Subcutaneous abdominal adipose tissue (tissue), 5 donors: ENCODE measurements around the gene FBN1.

Source experiments
- H3K27ac ChIP-seq: one replicate; pipeline ENCODE4 v1.7.0; 2013; ENCODE audit warnings: low read depth, mild to moderate bottlenecking, inconsistent platforms, low read length, moderate library complexity
- H3K27me3 ChIP-seq, 5 donors: one replicate each; pipeline ENCODE4 v1.7.0; 2013; ENCODE audit warnings: low read length in 5 of 5, inconsistent platforms in 1 of 5; ENCODE audit not compliant: control insufficient read depth in 5 of 5, insufficient read depth in 4 of 5
- H3K36me3 ChIP-seq, 5 donors: one replicate each; pipeline ENCODE4 v1.7.0; 2013; ENCODE audit warnings: low read length in 5 of 5; ENCODE audit not compliant: control insufficient read depth in 5 of 5, insufficient read depth in 5 of 5
- H3K4me1 ChIP-seq, 5 donors: one replicate each; pipeline ENCODE4 v1.7.0; 2013; ENCODE audit warnings: low read length in 5 of 5, mild to moderate bottlenecking in 3 of 5, moderate library complexity in 1 of 5; ENCODE audit not compliant: control insufficient read depth in 5 of 5, insufficient read depth in 5 of 5
- H3K4me3 ChIP-seq, 5 donors: one replicate each; pipeline ENCODE4 v1.7.0; 2013; ENCODE audit warnings: low read length in 5 of 5, low read depth in 1 of 5
- H3K9ac ChIP-seq, 5 donors: one replicate each; pipeline ENCODE4 v1.7.0; 2013; ENCODE audit warnings: low read length in 5 of 5, mild to moderate bottlenecking in 4 of 5, moderate library complexity in 3 of 5
- H3K9me3 ChIP-seq, 5 donors: one replicate each; pipeline ENCODE4 v1.7.0; 2013; ENCODE audit warnings: low read length in 5 of 5; ENCODE audit not compliant: control insufficient read depth in 5 of 5
- donor health status: healthy.
- donor health status: healthy.
- donor health status: healthy.
- donor health status: healthy.
- donor health status: healthy.

Gene FBN1

DNA sequence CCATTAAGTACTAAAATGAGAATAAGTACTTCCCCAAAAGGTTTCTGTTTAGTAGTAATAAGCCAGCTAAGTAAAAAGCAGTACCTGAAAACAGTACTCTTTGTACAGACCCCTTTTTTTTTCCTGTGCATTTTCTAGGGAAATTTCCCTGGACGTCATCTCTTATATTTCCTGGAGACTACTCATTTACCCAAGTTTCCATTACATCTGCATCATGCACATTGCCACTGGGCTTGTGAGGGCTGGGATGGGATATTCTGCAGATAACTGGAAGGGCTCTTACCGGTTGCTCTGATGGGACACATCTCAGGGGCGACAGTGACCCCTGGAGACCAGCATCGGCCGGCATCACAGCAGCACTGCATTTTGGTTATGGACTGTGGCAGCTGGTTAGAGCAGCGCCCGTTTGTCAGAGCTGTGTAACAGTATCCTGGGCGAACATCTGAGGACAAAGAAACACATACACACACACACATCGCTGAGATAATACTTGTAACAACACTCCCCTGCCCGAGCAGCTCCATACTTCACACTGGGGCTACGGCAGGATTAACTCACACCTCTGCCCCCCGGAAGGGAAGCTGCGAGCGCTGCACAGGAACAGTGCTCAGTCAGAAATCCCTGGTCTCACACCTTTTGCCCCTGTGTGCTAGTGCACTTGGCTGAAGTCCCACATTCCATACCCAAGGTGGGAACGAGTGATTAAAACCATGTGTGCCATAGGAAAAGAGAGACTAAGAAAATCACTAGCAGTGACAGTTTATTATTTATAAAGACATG, 124.9 kb downstream of the FBN1 start:
- peaks cover 0 to 11% (median 8%) of the 10 kb centered on the region in 5 donors for H3K4me1 ChIP-seq
- no peak overlapping the region for H3K27ac ChIP-seq
- H3K9ac ChIP-seq: no peak overlapping the region
- H3K4me3 ChIP-seq: no peak overlapping the region
- no peaks in the 10 kb centered on the region for H3K9me3 ChIP-seq
- H3K27me3 ChIP-seq: no peaks in the 10 kb centered on the region
- peaks cover 21 to 60% (median 36%) of the 10 kb centered on the region in 5 donors for H3K36me3 ChIP-seq

DNA sequence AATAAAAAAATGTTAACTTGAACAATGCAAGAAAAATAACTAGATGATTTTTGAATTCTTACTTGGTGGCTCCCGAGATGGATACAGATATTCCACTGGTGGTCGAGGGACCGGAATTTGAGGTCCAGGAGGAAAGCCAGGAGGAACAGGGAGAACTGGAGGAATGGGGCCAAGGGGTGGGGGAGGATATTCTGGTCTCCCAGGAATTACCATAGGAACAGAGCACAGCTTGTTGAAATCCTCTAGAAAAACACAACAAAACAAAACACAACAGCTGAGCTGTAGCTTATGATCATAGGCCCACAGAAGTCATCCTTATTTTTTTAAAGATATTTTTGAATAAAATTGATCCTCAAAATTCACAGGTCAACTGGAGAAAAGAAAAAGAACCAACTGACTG, 129.4 kb downstream of the FBN1 start:
- no peaks in the 10 kb centered on the region for H3K9me3 ChIP-seq
- H3K27ac ChIP-seq: peak overlapping the region; percentile 67
- H3K36me3 ChIP-seq: peaks cover 20 to 73% (median 32%) of the 10 kb centered on the region in 5 donors
- H3K4me1 ChIP-seq: peaks cover 0 to 25% (median 16%) of the 10 kb centered on the region in 5 donors
- H3K9ac ChIP-seq: no peak overlapping the region
- H3K27me3 ChIP-seq: no peaks in the 10 kb centered on the region
- no peak overlapping the region for H3K4me3 ChIP-seq

DNA sequence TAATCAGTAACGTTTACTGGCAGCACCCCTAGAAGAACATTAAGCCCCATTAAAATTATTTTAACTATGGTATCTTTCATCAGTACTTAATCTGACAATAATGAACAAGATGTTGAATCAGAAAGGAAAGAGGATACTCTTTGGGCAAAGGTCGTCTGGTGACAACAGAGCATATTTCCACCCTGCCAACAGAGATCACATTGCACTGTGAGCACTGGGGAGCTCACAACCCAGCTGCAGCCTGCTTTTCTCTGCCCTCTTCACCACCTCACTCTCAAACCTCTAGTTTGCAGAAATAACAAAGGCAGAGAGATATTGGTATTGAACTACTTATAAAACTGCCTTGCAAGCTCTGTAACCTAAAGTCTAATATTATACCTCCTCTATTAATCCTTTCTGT, 130.0 kb downstream of the FBN1 start:
- no peaks in the 10 kb centered on the region for H3K27me3 ChIP-seq
- H3K4me3 ChIP-seq: peak overlapping the region in 1 of 5 donors; percentile 26
- H3K4me1 ChIP-seq: peaks cover 0 to 27% (median 16%) of the 10 kb centered on the region in 5 donors
- no peak overlapping the region for H3K9ac ChIP-seq
- H3K27ac ChIP-seq: peak overlapping the region; percentile 67
- peaks cover 20 to 73% (median 31%) of the 10 kb centered on the region in 5 donors for H3K36me3 ChIP-seq
- no peaks in the 10 kb centered on the region for H3K9me3 ChIP-seq

DNA sequence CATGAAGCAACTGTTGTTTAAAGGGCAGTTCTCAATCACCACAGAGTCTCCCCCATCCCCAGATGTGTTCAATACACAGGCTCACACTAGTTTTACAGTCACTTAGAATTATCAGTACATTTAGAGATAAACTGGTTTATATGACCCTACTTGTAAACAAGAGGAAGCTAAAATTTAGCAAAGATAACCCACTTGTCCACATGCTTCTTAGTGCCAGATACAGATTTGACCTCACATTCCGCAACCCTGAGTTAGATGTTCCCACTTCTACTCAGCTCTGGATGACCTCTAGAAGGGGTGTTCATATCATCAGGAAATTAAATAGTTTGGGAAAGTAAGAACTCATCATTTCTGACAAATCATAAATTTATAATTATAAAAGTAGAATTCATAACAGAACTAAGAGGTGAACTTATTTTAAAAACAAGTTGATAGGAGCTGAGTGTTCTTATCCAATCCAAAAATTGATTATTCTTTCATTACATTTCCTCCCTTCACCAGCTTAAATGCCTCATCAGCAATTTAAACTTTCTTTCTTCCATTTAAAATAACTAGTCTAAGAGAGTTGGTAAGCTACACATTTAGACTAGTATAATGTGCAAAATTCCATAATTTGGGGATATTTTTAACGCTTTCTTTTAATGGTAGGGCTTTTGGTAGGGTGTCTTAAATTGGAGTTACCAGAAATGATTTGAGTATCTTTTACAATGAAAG, 131.2 kb downstream of the FBN1 start:
- H3K36me3 ChIP-seq: peaks cover 19 to 67% (median 29%) of the 10 kb centered on the region in 5 donors

DNA sequence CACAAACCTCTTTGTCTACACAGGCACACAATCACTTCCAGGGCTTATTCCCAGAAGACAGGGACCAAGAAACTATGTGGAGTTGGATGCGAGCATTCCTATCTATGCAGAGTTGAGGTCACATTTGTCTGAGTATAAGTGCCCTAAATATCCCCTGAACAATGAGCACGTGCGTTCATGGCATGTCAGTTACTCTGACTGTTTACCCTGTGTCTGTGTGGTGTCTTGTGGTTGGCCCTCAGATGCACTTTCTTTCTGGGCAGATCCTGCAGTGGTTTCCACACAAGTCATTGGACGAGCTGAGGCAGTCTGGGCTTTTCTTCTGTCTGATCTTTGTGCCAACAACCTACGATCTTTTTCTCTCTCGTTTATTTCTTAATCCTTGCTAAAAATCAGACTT, 134.5 kb downstream of the FBN1 start:
- H3K9me3 ChIP-seq: no peaks in the 10 kb centered on the region
- peaks cover 0 to 21% (median 11%) of the 10 kb centered on the region in 5 donors for H3K4me1 ChIP-seq
- H3K4me3 ChIP-seq: no peak overlapping the region
- peaks cover 25 to 67% (median 32%) of the 10 kb centered on the region in 5 donors for H3K36me3 ChIP-seq
- no peaks in the 10 kb centered on the region for H3K27me3 ChIP-seq
- no peak overlapping the region for H3K9ac ChIP-seq
- H3K27ac ChIP-seq: peak overlapping the region; percentile 56

More for the DNA sequence above, 131.2 kb downstream of the FBN1 start:
- no peaks in the 10 kb centered on the region for H3K27me3 ChIP-seq
- no peaks in the 10 kb centered on the region for H3K9me3 ChIP-seq
- peaks cover 0 to 27% (median 16%) of the 10 kb centered on the region in 5 donors for H3K4me1 ChIP-seq
- peak overlapping the region; percentile 6 for H3K27ac ChIP-seq
- H3K9ac ChIP-seq: no peak overlapping the region
- no peak overlapping the region for H3K4me3 ChIP-seq

DNA sequence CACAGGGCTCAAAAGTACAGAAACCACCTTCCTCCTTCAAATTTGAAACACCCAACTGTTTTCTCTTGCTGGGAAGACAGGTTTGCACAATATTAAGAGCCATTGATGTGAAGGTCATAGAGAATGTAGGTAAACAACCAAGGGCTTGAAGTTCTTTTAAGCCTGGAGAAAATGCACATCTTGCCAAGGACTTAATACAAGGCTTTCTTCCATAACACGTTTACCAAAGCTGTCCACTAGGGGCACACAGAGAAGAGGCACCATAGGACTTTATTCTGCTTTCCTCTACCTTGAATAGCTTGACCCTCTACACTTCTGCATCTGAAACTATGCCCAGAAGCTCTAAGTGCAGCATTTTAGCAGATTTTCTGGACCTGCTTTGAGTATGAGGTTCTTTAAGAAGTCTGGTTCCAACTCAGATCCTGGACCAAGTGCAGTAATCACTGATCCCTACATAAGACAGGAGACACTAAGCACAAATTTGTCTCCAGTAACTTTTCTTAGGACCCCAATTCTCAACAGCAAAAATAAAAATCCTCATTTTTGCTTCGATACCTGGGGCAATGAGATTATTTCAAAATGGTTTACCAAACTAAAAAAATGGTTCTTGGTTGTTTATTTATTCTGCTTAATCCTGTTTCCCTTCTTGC, 138.0 kb downstream of the FBN1 start:
- H3K4me3 ChIP-seq: no peak overlapping the region
- H3K27ac ChIP-seq: no peak overlapping the region
- H3K4me1 ChIP-seq: peaks cover 0 to 16% (median 8%) of the 10 kb centered on the region in 5 donors
- no peaks in the 10 kb centered on the region for H3K27me3 ChIP-seq
- no peak overlapping the region for H3K9ac ChIP-seq
- H3K9me3 ChIP-seq: no peaks in the 10 kb centered on the region
- H3K36me3 ChIP-seq: peaks cover 29 to 65% (median 37%) of the 10 kb centered on the region in 5 donors

DNA sequence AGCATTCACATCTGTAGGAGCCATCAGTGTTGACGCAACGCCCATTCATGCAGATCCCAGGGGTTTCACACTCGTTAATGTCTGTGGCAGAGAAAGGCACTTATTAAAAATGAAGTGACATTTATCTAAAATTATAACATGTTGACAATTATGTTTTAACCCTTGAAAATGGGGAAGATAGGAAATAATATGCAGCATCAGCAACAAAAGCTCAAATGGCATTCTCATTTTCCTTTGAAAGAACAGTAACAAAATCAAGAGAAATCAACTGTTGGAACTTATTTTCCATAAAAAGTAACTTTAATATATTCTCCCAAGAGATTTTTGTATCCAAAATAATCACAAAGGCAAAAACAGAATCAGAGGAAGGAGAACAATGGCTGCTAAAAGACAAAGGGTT, 140.4 kb downstream of the FBN1 start:
- H3K27ac ChIP-seq: peak overlapping the region; percentile 0
- H3K27me3 ChIP-seq: no peaks in the 10 kb centered on the region
- H3K4me1 ChIP-seq: peaks cover 0 to 9% (median 0%) of the 10 kb centered on the region in 5 donors
- no peak overlapping the region for H3K4me3 ChIP-seq
- H3K9ac ChIP-seq: no peak overlapping the region
- no peaks in the 10 kb centered on the region for H3K9me3 ChIP-seq
- H3K36me3 ChIP-seq: peaks cover 35 to 74% (median 47%) of the 10 kb centered on the region in 5 donors

DNA sequence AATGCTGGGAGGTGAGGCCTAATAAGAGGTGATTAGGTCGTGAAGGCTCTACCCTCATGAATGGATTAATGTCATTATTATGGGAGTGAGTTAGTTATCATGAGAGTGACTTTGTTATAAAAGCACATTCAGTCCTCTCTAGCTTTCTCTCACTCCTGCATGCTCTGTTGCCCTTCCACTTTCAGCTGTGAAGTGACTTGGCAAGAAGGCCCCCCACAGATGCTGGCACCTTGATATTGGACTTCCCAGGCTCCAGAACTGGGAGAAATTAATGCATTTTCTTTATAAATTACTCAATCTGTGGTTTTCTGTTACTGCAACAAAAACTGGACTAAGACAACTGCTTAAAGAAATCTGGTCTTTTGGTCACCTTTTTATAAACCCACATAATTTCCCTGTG, 144.3 kb downstream of the FBN1 start:
- H3K9ac ChIP-seq: no peak overlapping the region
- no peaks in the 10 kb centered on the region for H3K9me3 ChIP-seq
- no peaks in the 10 kb centered on the region for H3K27me3 ChIP-seq
- peaks cover 46 to 75% (median 54%) of the 10 kb centered on the region in 5 donors for H3K36me3 ChIP-seq
- H3K4me1 ChIP-seq: peaks cover 0 to 9% (median 0%) of the 10 kb centered on the region in 5 donors
- no peak overlapping the region for H3K27ac ChIP-seq
- no peak overlapping the region for H3K4me3 ChIP-seq

DNA sequence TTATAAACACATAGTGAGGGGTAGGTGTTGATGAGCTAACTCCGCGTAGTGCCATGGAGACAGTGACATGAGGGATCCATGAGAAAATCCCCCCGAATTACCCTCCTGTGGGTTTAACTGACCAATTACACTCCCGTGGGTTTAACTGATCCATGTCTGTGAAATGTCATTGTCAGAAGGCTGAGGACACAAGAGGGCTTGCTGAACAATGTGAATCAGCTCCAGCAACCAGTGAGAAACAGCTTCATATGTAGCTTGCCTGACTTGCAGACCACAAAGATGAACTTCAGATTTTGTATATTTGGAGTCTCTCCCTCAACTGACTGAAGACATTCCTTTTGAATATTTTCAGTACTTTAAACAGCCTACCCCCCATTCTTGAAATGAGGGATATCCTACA, 144.9 kb downstream of the FBN1 start:
- Histone ChIP-seq H3K9ac (no peak overlapping the region), H3K27ac (no peak overlapping the region), H3K9me3 (no peaks in the 10 kb centered on the region), H3K27me3 (no peaks in the 10 kb centered on the region), H3K4me1 (peaks cover 0 to 9% (median 0%) of the 10 kb centered on the region in 5 donors), H3K4me3 (no peak overlapping the region), H3K36me3 (peaks cover 51 to 75% (median 60%) of the 10 kb centered on the region in 5 donors)
